Neuronal stem cell (in vitro differentiated cells): Measurements from ENCODE around the gene BECN2.

Experiments used
- DNase-seq: peaks from one replicate; pipeline ENCODE4 v3.0.0-alpha.2; 2013; ENCODE audit warnings: low spot score
- H2AFZ ChIP-seq: one replicate; pipeline ENCODE4 v1.6.1; 2013; ENCODE audit warnings: mild to moderate bottlenecking, low read length, inconsistent platforms
- H2AK5ac ChIP-seq: 2 replicates; pipeline ENCODE4 v1.6.1; 2013; ENCODE audit warnings: low read depth, mild to moderate bottlenecking, inconsistent platforms, low read length, moderate library complexity, mixed read lengths
- H2BK120ac ChIP-seq: 2 replicates; pipeline ENCODE4 v1.6.1; 2013; ENCODE audit warnings: low read depth, mild to moderate bottlenecking, inconsistent platforms, low read length, moderate library complexity, mixed read lengths
- H2BK12ac ChIP-seq: one replicate; pipeline ENCODE4 v1.6.1; 2013; ENCODE audit warnings: low read length, inconsistent platforms
- H2BK15ac ChIP-seq: 2 replicates; pipeline ENCODE4 v1.6.1; 2013; ENCODE audit warnings: mild to moderate bottlenecking, low read length, inconsistent platforms, mixed read lengths
- H2BK5ac ChIP-seq: one replicate; pipeline ENCODE4 v1.6.1; 2013; ENCODE audit warnings: inconsistent platforms, mild to moderate bottlenecking, low read length, moderate library complexity
- H3K14ac ChIP-seq: one replicate; pipeline ENCODE4 v1.6.1; 2013; ENCODE audit warnings: low read length, inconsistent platforms
- H3K18ac ChIP-seq: 2 replicates; pipeline ENCODE4 v1.6.1; 2013; ENCODE audit warnings: low read length, inconsistent platforms
- H3K23ac ChIP-seq: 2 replicates; pipeline ENCODE4 v1.6.1; 2013; ENCODE audit warnings: low read depth, mild to moderate bottlenecking, mixed read lengths, low read length, inconsistent platforms; ENCODE audit not compliant: poor library complexity
- H3K27ac ChIP-seq: replicated peaks from 3 replicates; pipeline ENCODE4 v1.5.1; 2013; ENCODE audit warnings: low read length, inconsistent platforms
- H3K27me3 ChIP-seq, 3 experiments: 2 replicates each; pipeline ENCODE4 v1.6.1; 2013; ENCODE audit warnings: low read length in 3 of 3, mild to moderate bottlenecking in 2 of 3, inconsistent platforms in 1 of 3, low read depth in 1 of 3, mixed read lengths in 1 of 3, moderate library complexity in 1 of 3; ENCODE audit not compliant: control insufficient read depth in 3 of 3, insufficient read depth in 3 of 3
- H3K36me3 ChIP-seq, 2 donors: replicated peaks in 1 of 2; 2 replicates each; pipeline ENCODE4 v1.6.1; 2013; ENCODE audit warnings: low read length in 2 of 2; ENCODE audit not compliant: control insufficient read depth in 2 of 2, insufficient read depth in 2 of 2
- H3K4ac ChIP-seq: 2 replicates; pipeline ENCODE4 v1.6.1; 2013; ENCODE audit warnings: inconsistent platforms, mild to moderate bottlenecking, low read length, moderate library complexity
- H3K4me1 ChIP-seq, 2 donors: 1 replicate in 1 of 2; 2 replicates in 1 of 2; pipeline ENCODE4 v1.6.1; 2013; ENCODE audit warnings: low read length in 2 of 2, low read depth in 1 of 2; ENCODE audit not compliant: control insufficient read depth in 2 of 2, insufficient read depth in 1 of 2
- H3K4me2 ChIP-seq: one replicate; pipeline ENCODE4 v1.6.1; 2013; ENCODE audit warnings: mild to moderate bottlenecking, low read length, inconsistent platforms; ENCODE audit not compliant: insufficient read depth, poor library complexity, severe bottlenecking
- H3K4me3 ChIP-seq, 2 donors: 2 replicates each; pipeline ENCODE4 v1.5.1; 2013; ENCODE audit warnings: low read length in 2 of 2, mild to moderate bottlenecking in 2 of 2, inconsistent platforms in 1 of 2, moderate library complexity in 1 of 2
- H3K79me1 ChIP-seq: one replicate; pipeline ENCODE4 v1.6.1; 2013; ENCODE audit warnings: low read depth, mild to moderate bottlenecking, inconsistent platforms, low read length, moderate library complexity
- H3K9ac ChIP-seq: one replicate; pipeline ENCODE4 v1.6.1; 2013; ENCODE audit warnings: mild to moderate bottlenecking, low read depth, low read length, inconsistent platforms; ENCODE audit not compliant: poor library complexity
- H3K9me3 ChIP-seq, 2 donors: replicated peaks in 1 of 2; 2 replicates each; pipeline versions ENCODE3 to v1.6.1; 2013; ENCODE audit warnings: low read length in 2 of 2, mild to moderate bottlenecking in 2 of 2, inconsistent platforms in 1 of 2, low read depth in 1 of 2, mixed read lengths in 1 of 2, moderate library complexity in 1 of 2; ENCODE audit not compliant: control insufficient read depth in 2 of 2, insufficient read depth in 1 of 2
- H4K8ac ChIP-seq: one replicate; pipeline ENCODE4 v1.6.1; 2013; ENCODE audit warnings: low read depth, mild to moderate bottlenecking, inconsistent platforms, low read length, moderate library complexity
- H4K91ac ChIP-seq: one replicate; pipeline ENCODE4 v1.6.1; 2013; ENCODE audit warnings: low read length, low read depth, mild to moderate bottlenecking, inconsistent platforms; ENCODE audit not compliant: poor library complexity
- WGBS, 2 donors: extraction: QIAGEN DNeasy Blood & Tissue Kit; methylation state at CpG; one replicate each; pipeline ENCODE4 v1.1.7; 2013; ENCODE audit warnings: missing lambda C conversion rate in 2 of 2, mixed read lengths in 1 of 2; ENCODE audit not compliant: insufficient read length in 2 of 2, insufficient replicate concordance in 1 of 2; ENCODE audit errors: extremely low coverage in 2 of 2; 5-methylcytosine and 5-hydroxymethylcytosine counted together

Gene BECN2

DNA sequence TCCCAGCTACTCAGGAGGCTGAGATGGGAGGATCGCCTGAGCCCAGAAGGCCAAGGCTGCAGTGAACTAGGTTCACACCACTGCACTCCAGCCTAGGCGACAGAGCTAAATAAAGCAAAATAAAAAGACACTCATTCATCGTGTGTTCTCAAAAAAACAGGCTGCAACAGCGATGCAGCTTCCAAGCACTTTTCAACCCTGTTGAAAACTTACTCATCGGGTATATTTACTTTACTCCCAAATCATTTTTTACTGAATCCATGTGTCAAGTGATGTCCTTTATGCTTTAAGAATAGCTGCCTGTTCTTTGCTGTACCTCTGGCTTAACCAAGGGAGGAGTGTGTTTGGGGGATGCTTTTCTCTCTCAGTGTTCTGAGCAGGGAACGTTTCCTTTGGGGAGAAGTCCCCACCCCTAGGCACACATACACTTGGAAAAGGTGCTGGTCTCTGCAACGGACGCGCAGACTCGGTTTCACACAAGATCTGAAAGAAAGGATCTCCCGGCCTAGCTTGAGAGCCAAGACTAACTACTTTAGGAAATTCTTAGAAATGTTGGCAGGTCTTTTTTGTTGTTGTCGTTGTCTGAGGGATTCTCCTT is 39.9 kb downstream of the BECN2 start:
- Histone ChIP-seq H3K9me3 (peaks cover 0 to 1% of the 10 kb centered on the region in 2 donors), H3K4me2 (no peak overlapping the region), H2BK120ac (no peak overlapping the region), H3K23ac (no peak overlapping the region), H3K9ac (no peak overlapping the region), H3K27ac (no peak overlapping the region), H4K8ac (no peak overlapping the region), H2BK5ac (no peak overlapping the region), H2BK12ac (no peak overlapping the region), H2BK15ac (no peak overlapping the region), H4K91ac (no peak overlapping the region), H2AFZ (no peak overlapping the region), H3K4me1 (peaks cover 2 to 8% of the 10 kb centered on the region in 2 donors), H3K36me3 (no peaks in the 10 kb centered on the region), H3K18ac (no peak overlapping the region), H3K79me1 (no peaks in the 10 kb centered on the region), H3K4ac (no peak overlapping the region), H2AK5ac (no peak overlapping the region), H3K4me3 (no peak overlapping the region), H3K27me3 (no peaks in the 10 kb centered on the region), H3K14ac (no peak overlapping the region)
- no peak for DNase-seq
- WGBS, 2 donors = no CpG with 5 or more reads among the region's 12 CpGs

DNA sequence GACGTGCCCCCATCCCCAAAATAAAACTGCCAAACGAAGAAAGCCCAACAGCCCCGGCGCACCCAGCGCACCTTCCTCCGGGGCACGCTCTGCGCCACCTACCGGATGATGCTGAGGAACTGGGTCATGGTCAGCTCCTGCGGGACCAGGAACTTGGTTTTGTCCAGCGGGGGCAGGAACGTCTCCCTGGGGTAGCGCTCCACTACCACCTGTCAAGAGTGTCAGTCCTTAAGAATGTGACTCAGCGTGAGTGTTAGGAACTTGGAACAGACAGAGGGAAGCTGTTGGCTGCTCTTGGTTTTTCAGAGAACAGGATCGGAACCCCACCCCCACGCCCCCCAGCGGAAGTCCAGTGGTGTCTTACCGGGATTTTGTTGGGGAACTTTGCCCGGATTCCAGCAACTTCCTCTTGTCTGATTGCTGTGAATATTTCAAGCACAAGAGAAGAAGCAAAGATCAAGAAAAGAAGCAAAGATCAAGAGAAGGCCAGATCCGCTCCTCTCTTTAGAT is 40.9 kb downstream of the BECN2 start:
- Histone ChIP-seq H4K8ac (no peak overlapping the region), H3K79me1 (no peaks in the 10 kb centered on the region), H2BK5ac (no peak overlapping the region), H3K9ac (no peak overlapping the region), H3K4me1 (peaks cover 2 to 8% of the 10 kb centered on the region in 2 donors), H3K4me2 (no peak overlapping the region), H2BK15ac (no peak overlapping the region), H2AK5ac (no peak overlapping the region), H2BK120ac (no peak overlapping the region), H4K91ac (no peak overlapping the region), H3K27ac (no peak overlapping the region), H3K4me3 (peak overlapping the region; percentile 25 to 55), H3K14ac (no peak overlapping the region), H2BK12ac (no peak overlapping the region), H3K23ac (no peak overlapping the region), H3K27me3 (no peaks in the 10 kb centered on the region), H3K9me3 (peaks cover 0 to 1% of the 10 kb centered on the region in 2 donors), H2AFZ (peak overlapping the region; percentile 83), H3K4ac (no peak overlapping the region), H3K18ac (peak overlapping the region; percentile 13), H3K36me3 (no peaks in the 10 kb centered on the region)
- no CpG with 5 or more reads among the region's 20 CpGs for WGBS, 2 donors
- DNase-seq = peak; percentile 42

DNA sequence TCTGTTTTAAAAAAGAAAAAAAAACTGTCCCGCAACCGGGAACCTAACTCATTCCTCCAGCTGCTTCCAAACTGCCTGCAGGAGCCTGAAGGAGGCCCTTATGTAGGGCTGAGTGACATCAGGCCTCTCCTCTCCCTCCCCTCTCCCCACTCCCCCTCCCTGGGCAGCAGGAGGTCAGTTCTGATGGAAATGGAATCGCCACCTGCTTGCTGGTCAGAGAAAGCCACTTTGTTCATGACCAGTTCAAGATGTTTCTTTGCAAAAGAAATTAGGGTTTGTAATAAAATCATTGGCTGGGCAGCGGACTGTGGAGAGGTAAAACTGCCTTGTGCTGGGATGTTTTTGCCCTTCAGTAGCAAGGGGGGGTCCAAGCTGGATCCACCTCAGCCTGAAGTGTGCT is 41.5 kb downstream of the BECN2 start, which contains the start of gene MAP1LC3C:
TSS of gene MAP1LC3C (minus strand) at position 73 of the 400 bp plus-strand sequence. CDS start 90 bp downstream, outside the sequence.
- H3K27ac ChIP-seq = no peak within 1 kb of the TSS
- H3K4me3 ChIP-seq = peak within 1 kb of the TSS; percentile 25 to 55
- no peaks in the 10 kb centered on the region for H3K79me1 ChIP-seq
- H3K4me2 ChIP-seq = no peak within 1 kb of the TSS
- no peaks in the 10 kb centered on the region for H3K36me3 ChIP-seq
- H3K4me1 ChIP-seq = peaks cover 2 to 8% of the 10 kb centered on the region in 2 donors
- no peak within 1 kb of the TSS for H2BK12ac ChIP-seq
- H3K9me3 ChIP-seq = peaks cover 0 to 1% of the 10 kb centered on the region in 2 donors
- no peak within 1 kb of the TSS for H3K14ac ChIP-seq
- H3K4ac ChIP-seq = no peak within 1 kb of the TSS
- H2AK5ac ChIP-seq = no peak within 1 kb of the TSS
- no peak for DNase-seq
- no peak within 1 kb of the TSS for H3K9ac ChIP-seq
- no peaks in the 10 kb centered on the region for H3K27me3 ChIP-seq
- H2AFZ ChIP-seq = peak within 1 kb of the TSS; percentile 83
- H4K91ac ChIP-seq = no peak within 1 kb of the TSS
- no peak within 1 kb of the TSS for H2BK15ac ChIP-seq
- WGBS, 2 donors = no CpG with 5 or more reads among the region's 4 CpGs
- no peak within 1 kb of the TSS for H4K8ac ChIP-seq
- peak within 1 kb of the TSS; percentile 13 for H3K18ac ChIP-seq
- no peak within 1 kb of the TSS for H3K23ac ChIP-seq
- no peak within 1 kb of the TSS for H2BK120ac ChIP-seq
- H2BK5ac ChIP-seq = no peak within 1 kb of the TSS

DNA sequence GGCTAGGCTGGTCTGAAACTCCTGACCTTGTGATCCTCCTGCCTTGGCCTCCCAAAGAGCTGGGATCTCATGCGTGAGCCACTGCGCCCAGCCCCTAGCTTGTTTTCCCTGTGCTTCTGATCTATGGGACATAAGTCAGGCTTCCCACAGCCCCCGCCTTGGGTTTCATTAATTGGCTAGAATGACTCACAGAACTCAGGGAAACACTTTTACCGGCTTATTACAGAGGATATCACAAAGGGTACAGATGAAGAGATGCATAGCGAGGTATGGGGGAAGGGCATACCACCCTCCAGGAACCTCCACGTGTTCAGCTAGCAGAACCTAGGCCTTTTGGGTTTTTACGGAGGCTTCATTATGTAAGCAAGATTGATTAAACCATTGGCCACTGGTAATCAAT is 42.9 kb downstream of the BECN2 start:
- Histone ChIP-seq H3K27me3 (no peaks in the 10 kb centered on the region), H2BK5ac (no peak overlapping the region), H2BK15ac (no peak overlapping the region), H4K91ac (no peak overlapping the region), H3K4me2 (no peak overlapping the region), H2AK5ac (no peak overlapping the region), H3K4me1 (peaks cover 2 to 8% of the 10 kb centered on the region in 2 donors), H3K9me3 (peaks cover 0 to 1% of the 10 kb centered on the region in 2 donors), H3K79me1 (no peaks in the 10 kb centered on the region), H3K36me3 (no peaks in the 10 kb centered on the region), H3K4me3 (no peak overlapping the region), H4K8ac (no peak overlapping the region), H3K4ac (no peak overlapping the region), H3K18ac (no peak overlapping the region), H3K9ac (no peak overlapping the region), H2BK12ac (no peak overlapping the region), H3K14ac (no peak overlapping the region), H2AFZ (no peak overlapping the region), H3K27ac (no peak overlapping the region), H3K23ac (no peak overlapping the region), H2BK120ac (no peak overlapping the region)
- WGBS, 2 donors = no CpG with 5 or more reads among the region's 7 CpGs
- DNase-seq = no peak
